Spleen (tissue), 11 donors: ENCODE measurements around the gene WDR7. TPM values are rescaled to one million over a fixed set of nuclear protein-coding genes. Genes with fewer than 3 reads are reported as not detected.
A peak's percentile ranks its signal among the peaks of the same experiment; 100 is the strongest.

ENCODE experiments used
- DNase-seq: peaks from one replicate; pipeline ENCODE4 v3.0.0-alpha.2; 2020
- H3K27ac ChIP-seq, 8 donors: fragments of 200-600 bp; sonication (generic) in 7 of 8; 1 replicate in 4 of 8; 2 replicates in 4 of 8; pipeline versions ENCODE4 v1.5.0 to v1.8.0; 2016 to 2021; ENCODE audit warnings: inconsistent platforms in 4 of 8, mild to moderate bottlenecking in 4 of 8, moderate library complexity in 1 of 8
- H3K27me3 ChIP-seq, 7 donors: fragments of 200-600 bp; sonication (generic) in 6 of 7; replicated peaks in 1 of 7; 1 replicate in 4 of 7; 2 replicates in 3 of 7; pipeline versions ENCODE4 v1.5.0 to v1.8.0; 2016 to 2021; ENCODE audit warnings: inconsistent platforms in 3 of 7, mild to moderate bottlenecking in 1 of 7
- H3K36me3 ChIP-seq, 6 donors: fragments of 200-600 bp; sonication (generic) in 5 of 6; 1 replicate in 4 of 6; 2 replicates in 2 of 6; pipeline versions ENCODE4 v1.5.0 to v1.8.0; 2016 to 2021; ENCODE audit warnings: inconsistent platforms in 2 of 6
- H3K4me1 ChIP-seq, 6 donors: fragments of 200-600 bp; sonication (generic) in 5 of 6; 1 replicate in 3 of 6; 2 replicates in 3 of 6; pipeline versions ENCODE4 v1.5.0 to v1.8.0; 2016 to 2021; ENCODE audit warnings: inconsistent platforms in 3 of 6
- H3K4me3 ChIP-seq, 8 donors: fragments of 200-600 bp; sonication (generic) in 7 of 8; 1 replicate in 4 of 8; 2 replicates in 4 of 8; pipeline versions ENCODE4 v1.5.0 to v1.8.0; 2016 to 2021; ENCODE audit warnings: inconsistent platforms in 4 of 8, mild to moderate bottlenecking in 4 of 8, moderate library complexity in 2 of 8
- H3K9me3 ChIP-seq, 8 donors: fragments of 200-600 bp; sonication (generic) in 7 of 8; 1 replicate in 4 of 8; 2 replicates in 4 of 8; pipeline versions ENCODE4 v1.5.0 to v1.8.0; 2016 to 2021; ENCODE audit warnings: inconsistent platforms in 4 of 8
- POLR2A ChIP-seq, 3 donors: fragments of 450-650 bp; IDR thresholded peaks; one replicate each; pipeline ENCODE4 v1.5.1; 2017; ENCODE audit warnings: antibody characterized with exemption in 3 of 3, mild to moderate bottlenecking in 1 of 3
- POLR2AphosphoS5 ChIP-seq, 3 donors: sonication (generic); formaldehyde crosslinking; IDR thresholded peaks; one replicate each; pipeline ENCODE4 v1.5.1; 2017; ENCODE audit warnings: antibody characterized with exemption in 3 of 3
- WGBS, 5 donors: extraction: QIAGEN DNeasy Blood & Tissue Kit in 3 of 5; methylation state at CpG; one replicate each; pipeline versions ENCODE4 v1.1.5 to v1.1.7; 2013 to 2018; 5-methylcytosine and 5-hydroxymethylcytosine counted together
- intact Hi-C: fragments of 100-400 bp; cut with DNase I; formaldehyde crosslinking; loops from one replicate; pipeline ENCODE4 v1.15.0; 2023; ENCODE audit warnings: low total_unique reads
- polyA plus RNA-seq, 3 donors: library from polyadenylated mRNA; stranded (reverse); fragments of 200-250 nt; gene quantifications; one replicate each; pipeline ENCODE4 v1.2.1, GENCODE V29; 2013
- total RNA-seq, 7 donors: library from RNA; depleted of rRNA in 3 of 7; stranded (reverse); fragments of >200 nt in 3 of 7; fragmentation: NEBNext Ultra II Directional in 4 of 7; extraction: Animal tissue kit (Norgen Biotek cat#: 25700) in 4 of 7; gene quantifications; one replicate each; pipeline versions ENCODE4 v1.1.0 to v1.2.1, GENCODE V29; 2016 to 2021
- TF ChIP-seq, protein P1 (sequence below), 11 experiments: fragments of 200-600 bp in 7 of 11; fragments of 450-650 bp in 4 of 11; sonication (generic) in 4 of 11; IDR thresholded peaks in 8 of 11; conservative IDR thresholded peaks in 3 of 11; 1 replicate in 7 of 11; 2 replicates in 4 of 11; pipeline versions ENCODE4 v1.4.0 to v1.8.0; 2016 to 2021; ENCODE audit warnings: antibody characterized with exemption in 11 of 11, inconsistent platforms in 4 of 11, mild to moderate bottlenecking in 1 of 11
- donor health status: healthy with polysubstance abuse.
- donor health status: DM: no; HTN: no; CAD: no; lungs with moderate emphysema.
- donor health status: DM: no; HTN: no; CAD: no.
- donor health status: Bipolar disorder and iron deficiency.
- donor health status: healthy.
- donor health status: DM: no; HTN: no; CAD: no.
- donor health status: DM: yes; HTN: yes; CAD: no.

The WDR7 gene
- total and polyA plus RNA-seq, 10 donors = 2.8 to 55.9 (median 42.8) TPM

DNA sequence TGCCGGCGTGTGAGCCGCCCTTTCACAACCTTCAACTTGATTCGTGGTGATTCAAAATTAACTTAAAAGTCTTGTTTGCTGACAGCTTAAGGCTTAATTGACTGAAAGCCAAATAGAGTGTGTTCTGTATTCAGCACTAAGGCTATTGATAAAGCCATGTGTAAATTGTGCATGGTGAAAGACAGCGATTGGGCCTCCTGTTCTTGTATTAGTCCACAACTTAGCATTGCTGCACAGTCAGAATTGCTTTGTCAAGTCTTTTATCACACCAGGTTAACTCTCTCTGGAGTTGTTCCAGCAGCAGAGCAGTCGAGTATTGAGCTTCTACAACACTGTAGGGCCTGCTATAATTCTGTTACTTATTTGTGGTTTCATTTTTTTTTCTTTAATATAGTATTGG is 210.1 kb downstream of the WDR7 start:
- no peak for DNase-seq
- H3K27ac ChIP-seq = no peak overlapping the region
- H3K4me3 ChIP-seq = no peak overlapping the region
- H3K9me3 ChIP-seq = no peaks in the 10 kb centered on the region
- peaks cover 0 to 6% (median 0%) of the 10 kb centered on the region in 6 donors for H3K36me3 ChIP-seq
- WGBS, 5 donors = 87 to 95% (median 91%) methylated on average over 6 of the region's 6 CpGs
- TF ChIP-seq POLR2AphosphoS5 (IDR thresholded peaks at IDR 0.05) = no peak
- no peak for TF ChIP-seq POLR2A (IDR thresholded peaks at IDR 0.05)
- TF ChIP-seq, protein P1, sequence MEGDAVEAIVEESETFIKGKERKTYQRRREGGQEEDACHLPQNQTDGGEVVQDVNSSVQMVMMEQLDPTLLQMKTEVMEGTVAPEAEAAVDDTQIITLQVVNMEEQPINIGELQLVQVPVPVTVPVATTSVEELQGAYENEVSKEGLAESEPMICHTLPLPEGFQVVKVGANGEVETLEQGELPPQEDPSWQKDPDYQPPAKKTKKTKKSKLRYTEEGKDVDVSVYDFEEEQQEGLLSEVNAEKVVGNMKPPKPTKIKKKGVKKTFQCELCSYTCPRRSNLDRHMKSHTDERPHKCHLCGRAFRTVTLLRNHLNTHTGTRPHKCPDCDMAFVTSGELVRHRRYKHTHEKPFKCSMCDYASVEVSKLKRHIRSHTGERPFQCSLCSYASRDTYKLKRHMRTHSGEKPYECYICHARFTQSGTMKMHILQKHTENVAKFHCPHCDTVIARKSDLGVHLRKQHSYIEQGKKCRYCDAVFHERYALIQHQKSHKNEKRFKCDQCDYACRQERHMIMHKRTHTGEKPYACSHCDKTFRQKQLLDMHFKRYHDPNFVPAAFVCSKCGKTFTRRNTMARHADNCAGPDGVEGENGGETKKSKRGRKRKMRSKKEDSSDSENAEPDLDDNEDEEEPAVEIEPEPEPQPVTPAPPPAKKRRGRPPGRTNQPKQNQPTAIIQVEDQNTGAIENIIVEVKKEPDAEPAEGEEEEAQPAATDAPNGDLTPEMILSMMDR (IDR thresholded peaks at IDR 0.05 in 8 of 11, conservative IDR thresholded peaks at IDR 0.05 in 3 of 11) = no peak
- intact Hi-C loops = no loop called here
- H3K27me3 ChIP-seq = no peaks in the 10 kb centered on the region
- H3K4me1 ChIP-seq = no peaks in the 10 kb centered on the region

GRCh38 chr18:56869189-56869777 is 218.1 kb downstream of the WDR7 start:
- H3K27ac ChIP-seq = no peak overlapping the region
- no peaks in the 10 kb centered on the region for H3K36me3 ChIP-seq
- DNase-seq = no peak
- H3K4me1 ChIP-seq = peaks cover 0 to 5% (median 0%) of the 10 kb centered on the region in 6 donors
- 48 to 52% (median 50%) methylated on average over 2 of the region's 2 CpGs for WGBS, 5 donors
- H3K27me3 ChIP-seq = no peaks in the 10 kb centered on the region
- no peak overlapping the region for H3K4me3 ChIP-seq
- intact Hi-C loops = no loop called here
- TF ChIP-seq, protein P1 (IDR thresholded peaks at IDR 0.05 in 8 of 11, conservative IDR thresholded peaks at IDR 0.05 in 3 of 11) = peak; percentile 13 to 71 (median 61)
- TF ChIP-seq POLR2AphosphoS5 (IDR thresholded peaks at IDR 0.05) = no peak
- no peaks in the 10 kb centered on the region for H3K9me3 ChIP-seq

DNA sequence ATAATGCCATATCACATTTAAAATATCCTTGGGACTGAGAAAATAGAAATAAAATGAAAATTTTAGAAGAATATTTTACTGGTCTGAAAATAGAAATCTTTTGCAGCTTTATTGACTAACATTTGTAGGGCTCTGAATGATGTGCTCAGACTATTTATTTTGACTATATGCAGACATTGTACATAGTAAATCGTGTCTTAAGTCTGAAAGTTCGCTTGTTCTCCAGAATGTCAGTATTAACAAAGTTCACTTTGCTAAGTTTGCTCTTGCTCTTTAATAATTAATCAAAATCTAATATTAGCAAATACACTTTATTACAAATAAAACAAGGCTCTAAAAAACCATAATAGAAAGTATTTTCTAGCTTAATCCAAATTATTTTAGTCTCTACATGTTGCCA is 219.8 kb downstream of the WDR7 start:
- Histone ChIP-seq H3K9me3 (no peaks in the 10 kb centered on the region), H3K27ac (no peak overlapping the region), H3K36me3 (no peaks in the 10 kb centered on the region), H3K4me3 (no peak overlapping the region), H3K4me1 (peaks cover 0 to 5% (median 0%) of the 10 kb centered on the region in 6 donors), H3K27me3 (no peaks in the 10 kb centered on the region)
- no peak for TF ChIP-seq POLR2AphosphoS5 (IDR thresholded peaks at IDR 0.05)
- intact Hi-C loops = loop anchor here (10.0 kb wide), 2 partner anchors 574 to 694 kb away; no protein-coding TSS in a partner anchor
- no peak for DNase-seq
- 94 to 99% (median 97%) methylated on average over 2 of the region's 2 CpGs for WGBS, 5 donors

DNA sequence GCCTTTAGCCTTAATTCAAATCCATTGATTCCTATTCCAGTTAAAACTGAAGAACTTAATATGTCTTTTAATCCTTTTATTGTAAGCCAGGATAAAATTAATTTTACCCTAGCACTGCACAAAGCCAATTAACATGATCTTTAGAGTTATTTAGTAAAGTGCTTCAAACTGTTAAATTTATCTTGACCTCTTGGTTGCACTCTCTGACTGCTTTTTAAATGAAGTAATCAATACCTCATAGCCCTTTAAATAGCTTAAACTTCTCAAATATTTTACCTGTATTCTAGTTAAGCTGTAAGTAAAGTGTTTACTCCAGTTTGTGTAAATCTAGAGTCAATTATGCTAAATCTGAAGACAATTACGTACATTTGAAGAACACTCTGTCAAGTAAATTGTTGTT is 221.0 kb downstream of the WDR7 start:
- H3K27me3 ChIP-seq = no peaks in the 10 kb centered on the region
- H3K27ac ChIP-seq = no peak overlapping the region
- 95 to 99% (median 97%) methylated on average over 1 of the region's 1 CpG for WGBS, 5 donors
- intact Hi-C loops = loop anchor here (10.0 kb wide), 2 partner anchors 573 to 693 kb away; no protein-coding TSS in a partner anchor
- no peaks in the 10 kb centered on the region for H3K9me3 ChIP-seq
- H3K4me1 ChIP-seq = peaks cover 0 to 5% (median 0%) of the 10 kb centered on the region in 6 donors
- H3K36me3 ChIP-seq = no peaks in the 10 kb centered on the region
- no peak overlapping the region for H3K4me3 ChIP-seq
- DNase-seq = no peak
- TF ChIP-seq POLR2AphosphoS5 (IDR thresholded peaks at IDR 0.05) (no peak), POLR2A (IDR thresholded peaks at IDR 0.05) (no peak)
- TF ChIP-seq, protein P1 (IDR thresholded peaks at IDR 0.05 in 8 of 11, conservative IDR thresholded peaks at IDR 0.05 in 3 of 11) = no peak
